HL-60 (cell line): ENCODE data around the gene EEF1AKMT2.

ENCODE experiments used
- DNase-seq, 2 experiments: peaks; one replicate each; pipeline ENCODE4 v3.0.0-alpha.2; 2010 to 2020; ENCODE audit warnings: low read depth in 1 of 2, low spot score in 1 of 2
- H3K27ac ChIP-seq: fragments of 250-450 bp; sonication (Bioruptor Pico); replicated peaks from 2 replicates; pipeline ENCODE4 v1.5.1; 2020; ENCODE audit warnings: mild to moderate bottlenecking, moderate library complexity
- H3K27me3 ChIP-seq: fragments of 250-450 bp; sonication (Bioruptor Pico); 2 replicates; pipeline ENCODE4 v1.5.1; 2021; ENCODE audit warnings: mild to moderate bottlenecking, moderate library complexity; ENCODE audit not compliant: insufficient read depth, poor library complexity, severe bottlenecking
- H3K4me3 ChIP-seq: replicated peaks from 2 replicates; pipeline ENCODE4 v1.5.1; 2011; ENCODE audit warnings: mild to moderate bottlenecking, control low read depth, low read length; ENCODE audit not compliant: insufficient read depth
- GABPA ChIP-seq: IDR thresholded peaks from 2 replicates; pipeline ENCODE4 v1.6.1; 2012; ENCODE audit warnings: low read depth
- POLR2AphosphoS5 ChIP-seq: IDR thresholded peaks from 2 replicates; pipeline ENCODE4 v1.6.1; 2012; ENCODE audit warnings: low read depth
- SPI1 ChIP-seq: IDR thresholded peaks from 2 replicates; pipeline ENCODE4 v1.6.1; 2012; ENCODE audit warnings: low read depth, mild to moderate bottlenecking, borderline replicate concordance
- TF ChIP-seq, protein P1 (sequence below): IDR thresholded peaks from one replicate; pipeline ENCODE4 v1.5.1; 2011; ENCODE audit warnings: low read length, control low read depth, inconsistent platforms; ENCODE audit not compliant: insufficient read depth
- TF ChIP-seq, protein P2 (sequence below): IDR thresholded peaks from 2 replicates; pipeline ENCODE4 v1.6.1; 2012; ENCODE audit warnings: low read depth; ENCODE audit not compliant: insufficient replicate concordance

Gene EEF1AKMT2

DNA sequence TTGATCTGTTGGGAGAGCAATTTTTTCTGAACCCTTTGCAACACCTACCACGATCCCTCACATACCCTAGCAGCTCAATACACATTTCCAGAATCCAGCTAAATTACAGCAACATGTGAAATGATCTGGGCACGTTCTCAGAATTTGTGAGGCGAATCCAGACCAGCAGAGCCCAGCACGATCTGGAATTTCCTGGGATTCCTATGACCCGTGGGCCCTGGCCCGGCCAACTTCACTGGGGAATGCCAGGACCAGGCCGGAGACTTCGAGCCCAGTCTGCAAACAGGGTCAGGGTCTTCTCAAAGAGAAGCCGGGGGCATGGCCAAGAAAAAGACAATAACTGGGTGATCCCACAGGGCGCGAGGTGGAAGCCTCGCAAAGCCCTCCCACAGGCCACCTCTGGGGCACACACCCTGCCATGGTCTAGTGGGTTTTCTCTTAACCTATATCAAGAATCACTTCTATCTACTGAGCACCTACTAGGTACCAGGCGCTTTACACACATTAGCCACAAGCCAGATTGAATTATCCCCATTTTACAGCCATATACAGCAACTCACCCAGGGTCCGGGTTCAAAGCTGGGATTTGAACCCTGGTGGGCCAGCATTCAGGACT is 81.3 kb downstream of the EEF1AKMT2 start:
- DNase-seq, result no peak
- TF ChIP-seq POLR2AphosphoS5 (no peak), SPI1 (no peak), GABPA (no peak)
- TF ChIP-seq, protein P1, sequence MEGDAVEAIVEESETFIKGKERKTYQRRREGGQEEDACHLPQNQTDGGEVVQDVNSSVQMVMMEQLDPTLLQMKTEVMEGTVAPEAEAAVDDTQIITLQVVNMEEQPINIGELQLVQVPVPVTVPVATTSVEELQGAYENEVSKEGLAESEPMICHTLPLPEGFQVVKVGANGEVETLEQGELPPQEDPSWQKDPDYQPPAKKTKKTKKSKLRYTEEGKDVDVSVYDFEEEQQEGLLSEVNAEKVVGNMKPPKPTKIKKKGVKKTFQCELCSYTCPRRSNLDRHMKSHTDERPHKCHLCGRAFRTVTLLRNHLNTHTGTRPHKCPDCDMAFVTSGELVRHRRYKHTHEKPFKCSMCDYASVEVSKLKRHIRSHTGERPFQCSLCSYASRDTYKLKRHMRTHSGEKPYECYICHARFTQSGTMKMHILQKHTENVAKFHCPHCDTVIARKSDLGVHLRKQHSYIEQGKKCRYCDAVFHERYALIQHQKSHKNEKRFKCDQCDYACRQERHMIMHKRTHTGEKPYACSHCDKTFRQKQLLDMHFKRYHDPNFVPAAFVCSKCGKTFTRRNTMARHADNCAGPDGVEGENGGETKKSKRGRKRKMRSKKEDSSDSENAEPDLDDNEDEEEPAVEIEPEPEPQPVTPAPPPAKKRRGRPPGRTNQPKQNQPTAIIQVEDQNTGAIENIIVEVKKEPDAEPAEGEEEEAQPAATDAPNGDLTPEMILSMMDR, result no peak
- TF ChIP-seq, protein P2, sequence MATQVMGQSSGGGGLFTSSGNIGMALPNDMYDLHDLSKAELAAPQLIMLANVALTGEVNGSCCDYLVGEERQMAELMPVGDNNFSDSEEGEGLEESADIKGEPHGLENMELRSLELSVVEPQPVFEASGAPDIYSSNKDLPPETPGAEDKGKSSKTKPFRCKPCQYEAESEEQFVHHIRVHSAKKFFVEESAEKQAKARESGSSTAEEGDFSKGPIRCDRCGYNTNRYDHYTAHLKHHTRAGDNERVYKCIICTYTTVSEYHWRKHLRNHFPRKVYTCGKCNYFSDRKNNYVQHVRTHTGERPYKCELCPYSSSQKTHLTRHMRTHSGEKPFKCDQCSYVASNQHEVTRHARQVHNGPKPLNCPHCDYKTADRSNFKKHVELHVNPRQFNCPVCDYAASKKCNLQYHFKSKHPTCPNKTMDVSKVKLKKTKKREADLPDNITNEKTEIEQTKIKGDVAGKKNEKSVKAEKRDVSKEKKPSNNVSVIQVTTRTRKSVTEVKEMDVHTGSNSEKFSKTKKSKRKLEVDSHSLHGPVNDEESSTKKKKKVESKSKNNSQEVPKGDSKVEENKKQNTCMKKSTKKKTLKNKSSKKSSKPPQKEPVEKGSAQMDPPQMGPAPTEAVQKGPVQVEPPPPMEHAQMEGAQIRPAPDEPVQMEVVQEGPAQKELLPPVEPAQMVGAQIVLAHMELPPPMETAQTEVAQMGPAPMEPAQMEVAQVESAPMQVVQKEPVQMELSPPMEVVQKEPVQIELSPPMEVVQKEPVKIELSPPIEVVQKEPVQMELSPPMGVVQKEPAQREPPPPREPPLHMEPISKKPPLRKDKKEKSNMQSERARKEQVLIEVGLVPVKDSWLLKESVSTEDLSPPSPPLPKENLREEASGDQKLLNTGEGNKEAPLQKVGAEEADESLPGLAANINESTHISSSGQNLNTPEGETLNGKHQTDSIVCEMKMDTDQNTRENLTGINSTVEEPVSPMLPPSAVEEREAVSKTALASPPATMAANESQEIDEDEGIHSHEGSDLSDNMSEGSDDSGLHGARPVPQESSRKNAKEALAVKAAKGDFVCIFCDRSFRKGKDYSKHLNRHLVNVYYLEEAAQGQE, result no peak
- Histone ChIP-seq H3K27ac (no peak overlapping the region), H3K27me3 (no peaks in the 10 kb centered on the region), H3K4me3 (no peak overlapping the region)

DNA sequence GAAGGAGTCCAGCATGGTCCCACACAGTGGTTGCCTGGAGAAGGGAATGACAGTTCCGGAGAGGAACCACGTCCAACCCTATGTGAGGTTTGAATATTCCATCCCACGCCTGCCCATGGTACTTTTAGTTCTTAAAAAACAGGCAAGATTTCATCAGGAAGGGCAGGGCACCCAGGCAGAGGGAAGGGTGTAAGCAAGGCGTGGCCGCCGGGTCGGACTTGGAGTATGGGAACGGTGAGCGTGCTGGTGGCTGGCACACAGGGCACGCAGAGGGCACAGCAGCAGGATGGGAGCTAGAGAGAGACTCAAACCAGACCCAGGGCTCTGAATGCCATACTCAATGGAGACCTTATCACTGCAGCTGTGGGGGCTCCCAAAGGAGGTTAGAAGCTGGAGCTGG is 81.8 kb downstream of the EEF1AKMT2 start:
- TF ChIP-seq, protein P2, result no peak
- TF ChIP-seq, protein P1, result no peak
- TF ChIP-seq POLR2AphosphoS5 (no peak), GABPA (no peak), SPI1 (no peak)
- no peaks in the 10 kb centered on the region for H3K27me3 ChIP-seq
- H3K4me3 ChIP-seq, result no peak overlapping the region
- no peak overlapping the region for H3K27ac ChIP-seq
- no peak for DNase-seq

DNA sequence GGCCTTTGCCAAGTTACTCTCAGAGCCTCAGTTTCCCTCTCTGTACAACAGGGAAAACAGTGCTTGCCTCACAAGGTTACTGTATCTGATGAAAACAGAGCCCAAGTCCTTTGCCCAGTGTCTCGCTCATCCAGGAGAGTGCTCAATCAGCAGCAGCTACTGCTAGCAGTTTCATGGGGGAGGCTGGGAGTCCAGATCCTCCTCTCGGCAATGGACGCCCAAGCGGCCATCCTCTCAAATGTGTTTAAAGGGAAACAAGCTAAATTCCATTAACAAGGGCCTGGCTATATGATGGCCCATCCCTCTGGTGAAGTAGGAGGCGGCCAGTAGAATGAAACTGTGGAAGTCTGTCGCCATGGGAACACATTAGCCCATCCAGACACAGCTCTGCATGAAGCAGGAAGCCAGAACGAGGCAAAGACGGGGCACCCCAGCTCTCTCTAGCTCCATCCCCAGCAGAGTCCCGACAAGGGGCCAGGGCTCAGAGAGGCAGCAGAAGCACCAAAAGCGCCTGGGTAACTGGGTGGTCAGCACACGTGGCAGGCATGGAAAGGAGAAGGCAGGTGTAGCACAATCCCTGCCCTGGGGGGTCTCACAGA is 82.7 kb downstream of the EEF1AKMT2 start:
- TF ChIP-seq SPI1 (no peak), POLR2AphosphoS5 (no peak), GABPA (no peak)
- TF ChIP-seq, protein P2, result no peak
- TF ChIP-seq, protein P1, result no peak
- Histone ChIP-seq H3K27ac (peak overlapping the region; percentile 49), H3K27me3 (no peaks in the 10 kb centered on the region), H3K4me3 (no peak overlapping the region)
- DNase-seq, result no peak
